ENCODE data around the gene MEIOSIN.

Gene MEIOSIN

GRCh38 chr19:45801603-45802175, 68.5 kb downstream of the MEIOSIN start:
- DNase-seq, result no peak

- no peak for DNase-seq
These were observed 71.1 kb downstream of the MEIOSIN start for GRCh38 chr19:45804140-45804958.

- no peak for DNase-seq
These were observed 71.7 kb downstream of the MEIOSIN start for GRCh38 chr19:45804959-45805230.

- no peak for DNase-seq
These were observed 72.5 kb downstream of the MEIOSIN start for GRCh38 chr19:45805719-45806118.

- no peak for DNase-seq
These were observed 76.5 kb downstream of the MEIOSIN start for GRCh38 chr19:45809643-45810159.

- DNase-seq, result no peak
These were observed 79.1 kb downstream of the MEIOSIN start for GRCh38 chr19:45812297-45812696.

Measured in NCI-H1694 treated with DMSO at 0.1 percent for 48 hours (cell line).